Sigmoid colon (tissue), 4 donors: ENCODE data around the gene BRSK1.

ENCODE experiments used
- EP300 ChIP-seq, 4 donors: sonication (generic); formaldehyde crosslinking; IDR thresholded peaks; one replicate each; pipeline ENCODE4 v1.6.1; 2017; ENCODE audit warnings: antibody characterized with exemption in 4 of 4
- POLR2A ChIP-seq, 2 donors: fragments of 450-650 bp; IDR thresholded peaks; one replicate each; pipeline ENCODE4 v1.6.1; 2016; ENCODE audit warnings: antibody characterized with exemption in 2 of 2, mild to moderate bottlenecking in 2 of 2, moderate library complexity in 2 of 2
- TF ChIP-seq, protein P1 (sequence below), 4 experiments: fragments of 450-650 bp in 3 of 4; fragments of 200-600 bp in 1 of 4; IDR thresholded peaks; one replicate each; pipeline ENCODE4 v1.5.1; 2016 to 2019; ENCODE audit warnings: antibody characterized with exemption in 4 of 4, mild to moderate bottlenecking in 3 of 4, moderate library complexity in 2 of 4

DNA sequence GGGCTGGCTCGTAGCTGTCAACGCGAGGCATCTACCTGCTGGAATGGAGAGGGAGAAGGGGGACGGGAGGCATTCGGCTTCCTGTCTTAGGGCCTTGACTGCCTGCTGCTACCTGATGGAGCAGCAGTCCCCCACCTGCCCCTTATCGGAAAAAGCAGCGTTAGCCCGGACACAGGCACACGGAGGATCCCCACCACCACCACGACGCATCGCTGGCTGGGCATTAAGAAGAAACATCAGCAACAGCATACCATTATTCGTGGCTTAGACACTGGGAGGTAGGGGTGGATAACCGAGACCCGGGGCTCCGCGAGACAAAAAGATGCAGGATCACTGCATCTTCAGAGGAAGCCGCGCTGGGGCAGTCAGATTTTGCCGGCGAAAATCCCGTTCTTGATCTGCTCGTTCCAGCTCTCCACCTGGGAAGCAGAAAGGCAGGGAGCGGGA is 69.6 kb downstream of the BRSK1 start:
- TF ChIP-seq, protein P1, sequence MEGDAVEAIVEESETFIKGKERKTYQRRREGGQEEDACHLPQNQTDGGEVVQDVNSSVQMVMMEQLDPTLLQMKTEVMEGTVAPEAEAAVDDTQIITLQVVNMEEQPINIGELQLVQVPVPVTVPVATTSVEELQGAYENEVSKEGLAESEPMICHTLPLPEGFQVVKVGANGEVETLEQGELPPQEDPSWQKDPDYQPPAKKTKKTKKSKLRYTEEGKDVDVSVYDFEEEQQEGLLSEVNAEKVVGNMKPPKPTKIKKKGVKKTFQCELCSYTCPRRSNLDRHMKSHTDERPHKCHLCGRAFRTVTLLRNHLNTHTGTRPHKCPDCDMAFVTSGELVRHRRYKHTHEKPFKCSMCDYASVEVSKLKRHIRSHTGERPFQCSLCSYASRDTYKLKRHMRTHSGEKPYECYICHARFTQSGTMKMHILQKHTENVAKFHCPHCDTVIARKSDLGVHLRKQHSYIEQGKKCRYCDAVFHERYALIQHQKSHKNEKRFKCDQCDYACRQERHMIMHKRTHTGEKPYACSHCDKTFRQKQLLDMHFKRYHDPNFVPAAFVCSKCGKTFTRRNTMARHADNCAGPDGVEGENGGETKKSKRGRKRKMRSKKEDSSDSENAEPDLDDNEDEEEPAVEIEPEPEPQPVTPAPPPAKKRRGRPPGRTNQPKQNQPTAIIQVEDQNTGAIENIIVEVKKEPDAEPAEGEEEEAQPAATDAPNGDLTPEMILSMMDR (IDR thresholded peaks at IDR 0.05), result no peak
- TF ChIP-seq POLR2A (IDR thresholded peaks at IDR 0.05), result no peak
- TF ChIP-seq EP300 (IDR thresholded peaks at IDR 0.05), result no peak
